ENCODE results near the gene RPN2. TPM values are rescaled to one million over a fixed set of nuclear protein-coding genes. Genes with fewer than 3 reads are reported as not detected.

Gene RPN2
- total and polyA plus RNA-seq, 10 of the 15 experiments (the other 5 are each of a cell fraction or from before 2014, with no cell fraction given) = 148 to 365 (median 228) TPM

DNA sequence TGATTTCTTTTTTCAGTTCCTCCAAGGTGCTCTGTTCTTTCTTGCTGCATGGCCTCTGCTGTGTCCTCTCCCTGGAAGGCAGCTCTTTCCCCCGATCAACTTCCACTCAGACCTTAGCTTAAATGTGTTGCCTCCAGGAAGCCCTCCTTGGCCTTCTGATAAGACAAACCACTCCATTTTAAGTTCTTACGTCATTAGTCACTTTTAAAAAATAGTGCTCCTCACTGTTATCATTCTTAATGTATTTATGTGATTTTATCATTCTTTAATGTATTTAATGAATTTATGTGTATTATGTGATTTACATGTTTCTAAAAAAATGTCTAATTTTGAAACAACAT lies 98.1 kb downstream of the RPN2 start (continued):
- TF ChIP-seq, protein P1, sequence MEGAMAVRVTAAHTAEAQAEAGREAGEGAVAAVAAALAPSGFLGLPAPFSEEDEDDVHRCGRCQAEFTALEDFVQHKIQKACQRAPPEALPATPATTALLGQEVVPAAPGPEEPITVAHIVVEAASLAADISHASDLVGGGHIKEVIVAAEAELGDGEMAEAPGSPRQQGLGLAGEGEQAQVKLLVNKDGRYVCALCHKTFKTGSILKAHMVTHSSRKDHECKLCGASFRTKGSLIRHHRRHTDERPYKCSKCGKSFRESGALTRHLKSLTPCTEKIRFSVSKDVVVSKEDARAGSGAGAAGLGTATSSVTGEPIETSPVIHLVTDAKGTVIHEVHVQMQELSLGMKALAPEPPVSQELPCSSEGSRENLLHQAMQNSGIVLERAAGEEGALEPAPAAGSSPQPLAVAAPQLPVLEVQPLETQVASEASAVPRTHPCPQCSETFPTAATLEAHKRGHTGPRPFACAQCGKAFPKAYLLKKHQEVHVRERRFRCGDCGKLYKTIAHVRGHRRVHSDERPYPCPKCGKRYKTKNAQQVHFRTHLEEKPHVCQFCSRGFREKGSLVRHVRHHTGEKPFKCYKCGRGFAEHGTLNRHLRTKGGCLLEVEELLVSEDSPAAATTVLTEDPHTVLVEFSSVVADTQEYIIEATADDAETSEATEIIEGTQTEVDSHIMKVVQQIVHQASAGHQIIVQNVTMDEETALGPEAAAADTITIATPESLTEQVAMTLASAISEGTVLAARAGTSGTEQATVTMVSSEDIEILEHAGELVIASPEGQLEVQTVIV (IDR thresholded peaks at IDR 0.05; ENCODE audit: borderline replicate concordance, partially characterized antibody) = no peak
- TF ChIP-seq, protein P2, sequence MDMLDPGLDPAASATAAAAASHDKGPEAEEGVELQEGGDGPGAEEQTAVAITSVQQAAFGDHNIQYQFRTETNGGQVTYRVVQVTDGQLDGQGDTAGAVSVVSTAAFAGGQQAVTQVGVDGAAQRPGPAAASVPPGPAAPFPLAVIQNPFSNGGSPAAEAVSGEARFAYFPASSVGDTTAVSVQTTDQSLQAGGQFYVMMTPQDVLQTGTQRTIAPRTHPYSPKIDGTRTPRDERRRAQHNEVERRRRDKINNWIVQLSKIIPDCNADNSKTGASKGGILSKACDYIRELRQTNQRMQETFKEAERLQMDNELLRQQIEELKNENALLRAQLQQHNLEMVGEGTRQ (IDR thresholded peaks at IDR 0.05; ENCODE audit: borderline replicate concordance, low read depth, low read length) = no peak
- TF ChIP-seq POLR2AphosphoS5 (IDR thresholded peaks at IDR 0.05; ENCODE audit: low read length) = peak; percentile 39; the same call in 1 of the 2 replicates
- TF ChIP-seq ASH2L (IDR thresholded peaks at IDR 0.05; ENCODE audit: borderline replicate concordance, low read depth) = no peak

DNA sequence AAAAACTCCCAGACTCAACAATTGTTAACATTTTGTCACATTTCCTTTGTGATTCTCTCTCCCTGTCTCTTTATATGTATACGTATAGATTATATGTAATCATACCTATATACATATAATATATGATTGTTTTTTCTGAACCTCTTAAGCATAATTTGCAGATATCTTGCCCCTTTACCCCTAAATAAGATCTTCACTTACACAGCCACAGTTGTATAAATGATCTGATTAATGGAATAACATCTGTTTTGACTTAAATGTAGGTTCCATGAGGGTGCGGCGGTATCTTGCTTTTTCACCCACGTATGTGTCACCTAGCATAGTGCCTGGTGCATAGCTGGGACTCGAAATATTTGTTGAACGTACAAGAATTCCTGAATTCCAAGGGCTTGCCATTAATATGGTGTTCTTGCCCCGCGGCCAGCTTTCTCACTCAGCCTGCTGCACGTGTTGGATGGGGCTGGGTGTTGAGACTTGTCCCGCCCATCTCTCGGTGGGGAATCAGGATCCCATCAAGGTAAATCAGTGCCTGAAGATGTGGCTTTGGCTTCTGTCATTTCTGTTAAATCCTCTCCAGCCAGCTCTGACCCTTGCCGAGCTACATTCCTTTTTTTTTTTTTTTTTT lies 99.9 kb downstream of the RPN2 start:
- TF ChIP-seq HDAC2 (IDR thresholded peaks at IDR 0.05) (no peak), FOXK2 (IDR thresholded peaks at IDR 0.05) (no peak), ZBED1 (IDR thresholded peaks at IDR 0.05; ENCODE audit: borderline replicate concordance) (no peak), LARP7 (IDR thresholded peaks at IDR 0.05) (no peak), POLR2AphosphoS2 (IDR thresholded peaks at IDR 0.05; ENCODE audit: low read depth, low read length) (no peak)
- H4K20me1 ChIP-seq (ENCODE audit: control insufficient read depth, insufficient read depth) = no peaks in the 10 kb centered on the region
- SMC1A ChIA-PET (ENCODE audit: uncharacterized antibody, unreplicated experiment) = interaction anchor here (1.4 to 2.2 kb wide), 2 partner anchors 8 to 12 kb away, joined by 7 read pairs; no protein-coding TSS in a partner anchor
- in situ Hi-C loops (cut with MboI) = no loop called here
- FAIRE-seq (no peak), DNase-seq (ENCODE audit: low read depth, low spot score) (no peak), ATAC-seq (no peak)
- H3K4me1 ChIP-seq (ENCODE audit: control insufficient read depth, insufficient read depth, low read length) = peaks cover 34% of the 10 kb centered on the region
- H3K9ac ChIP-seq (ENCODE audit: control insufficient read depth, insufficient read depth, low read length) = no peak overlapping the region
- H3K9me3 ChIP-seq (replicated peaks; ENCODE audit: control insufficient read depth, insufficient read depth, low read length) = no peaks in the 10 kb centered on the region
- H3K36me3 ChIP-seq (ENCODE audit: control insufficient read depth in 2 of 2, insufficient read depth in 2 of 2, low read length in 1 of 2) = no peaks in the 10 kb centered on the region
- POLR2A ChIA-PET = no interaction called here
- no TSS peak for BruUV-seq (replicated peaks)
- intact Hi-C loops (cut with micrococcal nuclease; ENCODE audit: unreplicated experiment) = no loop called here
- no peak overlapping the region for H3K4me2 ChIP-seq (ENCODE audit: control insufficient read depth, insufficient read depth)
- no peak overlapping the region for H2AFZ ChIP-seq (ENCODE audit: control insufficient read depth, low read depth, low read length)
- H3K79me2 ChIP-seq (ENCODE audit: control insufficient read depth, insufficient read depth, low read length) = no peaks in the 10 kb centered on the region
- H3K27ac ChIP-seq (ENCODE audit: control insufficient read depth, insufficient read depth) = no peak overlapping the region
- no peaks in the 10 kb centered on the region for H3K27me3 ChIP-seq (replicated peaks in 1 of 2; ENCODE audit: control insufficient read depth in 2 of 2, insufficient read depth in 2 of 2, low read length in 1 of 2)
- WGBS (ENCODE audit: insufficient coverage, insufficient replicate concordance, low lambda C conversion rate, missing lambda C conversion rate) = 90% methylated on average over 12 of the region's 12 CpGs
- RAD21 ChIA-PET (ENCODE audit: unreplicated experiment) = no interaction called here
- no peak overlapping the region for H3K4me3 ChIP-seq
- CTCF ChIA-PET = interaction anchor here (1.3 to 1.9 kb wide), 2 partner anchors 10 to 106 kb away, joined by 4 to 6 read pairs; no protein-coding TSS in a partner anchor
